GM12878 (cell line): ENCODE data around the gene MAGI1. TPM values are rescaled to one million over a fixed set of nuclear protein-coding genes. Genes with fewer than 3 reads are reported as not detected.

ENCODE experiments used
- ATAC-seq: fragments of 200-7000 bp; cut with Tn5 transposase; 3 replicates; pipeline ENCODE4 v1.9.1; 2020; ENCODE audit warnings: mild to moderate bottlenecking, moderate library complexity
- BruUV-seq: library from RNA; stranded (reverse); fragments of 400-500 nt; replicated peaks from 2 replicates; lab custom pipeline; 2021; lab: Mats Ljungman, UMichigan
- CTCF ChIA-PET: fragments of 300-600 bp; sonication (Branson Sonifier 250); formaldehyde crosslinking; extraction: SDS; loops from one replicate; lab custom pipeline; 2021; ENCODE audit warnings: inconsistent platforms; lab: Yijun Ruan, JAX
- POLR2A ChIA-PET: fragments of 350-600 bp; formaldehyde crosslinking; extraction: SDS; loops from one replicate; lab custom pipeline; 2021; ENCODE audit warnings: inconsistent platforms; lab: Charles Lee
- RAD21 ChIA-PET: fragments of 300-600 bp; sonication (Branson Sonifier 250); formaldehyde crosslinking; loops from one replicate; lab custom pipeline; 2023; ENCODE audit warnings: antibody characterized with exemption; ENCODE audit not compliant: unreplicated experiment; lab: Charles Lee
- SMC1A ChIA-PET: fragments of 300-600 bp; sonication (Branson Sonifier 250); formaldehyde crosslinking; loops from one replicate; lab custom pipeline; 2023; ENCODE audit not compliant: unreplicated experiment, uncharacterized antibody; lab: Charles Lee
- DNase-seq: peaks from one replicate; pipeline ENCODE4 v3.0.0-alpha.2; 2011; ENCODE audit warnings: low read depth, low spot score
- FAIRE-seq: peaks from 3 replicates; lab custom pipeline; 2011; peaks lifted over from hg19 to GRCh38; lab: Jason Lieb, UNC
- H2AFZ ChIP-seq: 2 replicates; pipeline ENCODE4 v1.6.0; 2011; ENCODE audit warnings: low read depth, low read length, control low read depth; ENCODE audit not compliant: control insufficient read depth
- H3K27ac ChIP-seq: 2 replicates; pipeline ENCODE4 v1.5.1; 2011; ENCODE audit warnings: control low read depth; ENCODE audit not compliant: control insufficient read depth, insufficient read depth
- H3K27me3 ChIP-seq, 2 experiments: replicated peaks in 1 of 2; 2 replicates each; pipeline versions ENCODE4 v1.6.0 to v1.6.1; 2011; ENCODE audit warnings: low read length in 1 of 2; ENCODE audit not compliant: control insufficient read depth in 2 of 2, insufficient read depth in 2 of 2
- H3K36me3 ChIP-seq, 2 experiments: 2 replicates each; pipeline ENCODE4 v1.5.1; 2011; ENCODE audit warnings: low read length in 1 of 2; ENCODE audit not compliant: control insufficient read depth in 2 of 2, insufficient read depth in 2 of 2
- H3K4me1 ChIP-seq: 2 replicates; pipeline ENCODE4 v1.6.1; 2011; ENCODE audit warnings: mild to moderate bottlenecking, low read length, moderate library complexity, mixed read lengths; ENCODE audit not compliant: control insufficient read depth, insufficient read depth
- H3K4me2 ChIP-seq: 2 replicates; pipeline ENCODE4 v1.6.0; 2011; ENCODE audit warnings: control low read depth; ENCODE audit not compliant: control insufficient read depth, insufficient read depth
- H3K4me3 ChIP-seq: fragments of 200-600 bp; sonication (generic); 2 replicates; pipeline ENCODE4 v1.5.1; 2016
- H3K79me2 ChIP-seq: 2 replicates; pipeline ENCODE4 v1.6.0; 2011; ENCODE audit warnings: low read length; ENCODE audit not compliant: control insufficient read depth, insufficient read depth
- H3K9ac ChIP-seq: 2 replicates; pipeline ENCODE4 v1.8.0; 2011; ENCODE audit warnings: low read length, control low read depth, mixed read lengths; ENCODE audit not compliant: control insufficient read depth, insufficient read depth
- H3K9me3 ChIP-seq: replicated peaks from 3 replicates; pipeline ENCODE4 v1.5.1; 2011; ENCODE audit warnings: mild to moderate bottlenecking, low read length; ENCODE audit not compliant: control insufficient read depth, insufficient read depth
- H4K20me1 ChIP-seq: 2 replicates; pipeline ENCODE4 v1.6.0; 2011; ENCODE audit not compliant: control insufficient read depth, insufficient read depth
- IKZF2 ChIP-seq, 2 experiments: fragments of 450-650 bp; IDR thresholded peaks; 2 replicates each; pipeline ENCODE4 v1.6.1; 2017; ENCODE audit warnings: mild to moderate bottlenecking in 2 of 2, moderate library complexity in 2 of 2
- NFYA ChIP-seq: IDR thresholded peaks from 2 replicates; pipeline ENCODE4 v1.6.1; 2011; ENCODE audit warnings: low read depth, mild to moderate bottlenecking, low read length, improper control_type of control experiment, borderline replicate concordance
- PAX5 ChIP-seq: IDR thresholded peaks from 2 replicates; pipeline ENCODE4 v1.6.1; 2011; ENCODE audit warnings: low read depth, low read length, borderline replicate concordance
- PBX3 ChIP-seq: IDR thresholded peaks from 2 replicates; pipeline ENCODE4 v1.6.1; 2011; ENCODE audit warnings: mild to moderate bottlenecking, low read depth, low read length, moderate library complexity; ENCODE audit not compliant: insufficient replicate concordance
- POLR2AphosphoS2 ChIP-seq: IDR thresholded peaks from 2 replicates; pipeline ENCODE4 v1.6.1; 2011; ENCODE audit warnings: low read depth, mild to moderate bottlenecking, low read length, improper control_type of control experiment, moderate library complexity
- RELB ChIP-seq: fragments of 450-650 bp; IDR thresholded peaks from 2 replicates; pipeline ENCODE4 v1.6.1; 2017; ENCODE audit warnings: low read depth, mild to moderate bottlenecking, moderate library complexity
- REST ChIP-seq: IDR thresholded peaks from 2 replicates; pipeline ENCODE4 v1.6.1; 2012; ENCODE audit warnings: mild to moderate bottlenecking, low read depth, low read length
- SIN3A ChIP-seq: IDR thresholded peaks from 2 replicates; pipeline ENCODE4 v1.6.1; 2012; ENCODE audit warnings: low read depth, low read length, improper control_type of control experiment
- STAT3 ChIP-seq: IDR thresholded peaks from 2 replicates; pipeline ENCODE4 v1.6.1; 2011; ENCODE audit warnings: low read depth, low read length, improper control_type of control experiment
- SUPT20H ChIP-seq: IDR thresholded peaks from 2 replicates; pipeline ENCODE4 v1.6.1; 2011; ENCODE audit warnings: low read depth, mild to moderate bottlenecking, low read length, moderate library complexity, borderline replicate concordance; ENCODE audit not compliant: control insufficient read depth
- ZNF24 ChIP-seq: fragments of 450-650 bp; IDR thresholded peaks from 2 replicates; pipeline ENCODE4 v1.6.1; 2017; ENCODE audit warnings: antibody characterized with exemption, mild to moderate bottlenecking
- WGBS: methylation state at CpG from one replicate; pipeline ENCODE4 v1.1.6; 2016; ENCODE audit warnings: low lambda C conversion rate; ENCODE audit not compliant: insufficient replicate concordance, insufficient coverage; ENCODE audit errors: missing lambda C conversion rate; 5-methylcytosine and 5-hydroxymethylcytosine counted together
- in situ Hi-C: fragments of 300-500 bp; cut with MboI; formaldehyde crosslinking; loops from 9 replicates; pipeline ENCODE4 v1.14.3; 2018; ENCODE audit warnings: mixed read lengths
- intact Hi-C: fragments of 100-400 bp; cut with micrococcal nuclease; formaldehyde crosslinking; loops from one replicate; pipeline ENCODE4 v1.14.2; 2022; ENCODE audit not compliant: unreplicated experiment
- polyA plus RNA-seq, 11 experiments: library from polyadenylated mRNA; depleted of rRNA in 4 of 11; unstranded in 6 of 11; stranded (reverse) in 5 of 11; fragments of >200 nt; fragmentation: Nextera tagmentation in 4 of 11; fragmentation: Illumina TruSeq in 1 of 11; extraction: Ambion mirVana in 4 of 11; extraction: Trizol in 1 of 11; gene quantifications; 1 replicate in 1 of 11; 2 replicates in 10 of 11; pipeline versions ENCODE4 v1.2.1 to v1.2.3, GENCODE V29; 2011 to 2016; ENCODE audit warnings: inconsistent platforms in 2 of 11, missing spikeins in 2 of 11, low read depth in 1 of 11
- total RNA-seq, 4 experiments: library from RNA; depleted of rRNA in 3 of 4; stranded (reverse); fragments of >200 nt in 3 of 4; fragmentation: Illumina TruSeq in 1 of 4; extraction: Trizol in 1 of 4; gene quantifications; 2 replicates each; pipeline versions ENCODE4 v1.2.1 to v1.2.3, GENCODE V29; 2013 to 2021
- TF ChIP-seq, protein P1 (sequence below): IDR thresholded peaks from 2 replicates; pipeline ENCODE4 v1.6.1; 2012; ENCODE audit warnings: low read depth, low read length, improper control_type of control experiment
- TF ChIP-seq, protein P2 (sequence below): fragments of 450-650 bp; IDR thresholded peaks from 2 replicates; pipeline ENCODE4 v1.6.1; 2018; ENCODE audit warnings: mild to moderate bottlenecking, low read depth, moderate library complexity; ENCODE audit not compliant: partially characterized antibody

Gene MAGI1
- total and polyA plus RNA-seq, 10 of the 15 experiments (the other 5 are each of a cell fraction or from before 2014, with no cell fraction given) = 0.02 to 3.3 (median 0.29) TPM; not detected in 1

GRCh38 chr3:65413891-65414290, 624.8 kb downstream of the MAGI1 start (continued):
- TF ChIP-seq SIN3A = no peak

GRCh38 chr3:65412588-65412987, 626.1 kb downstream of the MAGI1 start:
- ChIA-PET POLR2A (no interaction called here), SMC1A (interaction anchor here (0.6 to 1.1 kb wide), 2 partner anchors 246 to 260 kb away, joined by 3 read pairs; no protein-coding TSS in a partner anchor), RAD21 (interaction anchor here (1.0 kb wide), 1 partner anchor 879 kb away, joined by 3 read pairs; no protein-coding TSS in a partner anchor), CTCF (interaction anchor here (1.2 kb wide), 1 partner anchor 880 kb away, joined by 4 read pairs; no protein-coding TSS in a partner anchor)
- Histone ChIP-seq H3K27me3 (no peaks in the 10 kb centered on the region), H3K4me2 (no peak overlapping the region), H3K79me2 (no peaks in the 10 kb centered on the region), H3K27ac (no peak overlapping the region), H3K4me1 (no peaks in the 10 kb centered on the region), H3K9ac (no peak overlapping the region), H2AFZ (no peak overlapping the region), H3K4me3 (no peak overlapping the region), H3K9me3 (no peaks in the 10 kb centered on the region), H4K20me1 (no peaks in the 10 kb centered on the region), H3K36me3 (no peaks in the 10 kb centered on the region)
- ATAC-seq (no peak), FAIRE-seq (no peak), DNase-seq (no peak)
- TF ChIP-seq SUPT20H = no peak
- TF ChIP-seq, protein P1, sequence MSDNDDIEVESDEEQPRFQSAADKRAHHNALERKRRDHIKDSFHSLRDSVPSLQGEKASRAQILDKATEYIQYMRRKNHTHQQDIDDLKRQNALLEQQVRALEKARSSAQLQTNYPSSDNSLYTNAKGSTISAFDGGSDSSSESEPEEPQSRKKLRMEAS = no peak
- TF ChIP-seq PBX3 = no peak
- TF ChIP-seq, protein P2, sequence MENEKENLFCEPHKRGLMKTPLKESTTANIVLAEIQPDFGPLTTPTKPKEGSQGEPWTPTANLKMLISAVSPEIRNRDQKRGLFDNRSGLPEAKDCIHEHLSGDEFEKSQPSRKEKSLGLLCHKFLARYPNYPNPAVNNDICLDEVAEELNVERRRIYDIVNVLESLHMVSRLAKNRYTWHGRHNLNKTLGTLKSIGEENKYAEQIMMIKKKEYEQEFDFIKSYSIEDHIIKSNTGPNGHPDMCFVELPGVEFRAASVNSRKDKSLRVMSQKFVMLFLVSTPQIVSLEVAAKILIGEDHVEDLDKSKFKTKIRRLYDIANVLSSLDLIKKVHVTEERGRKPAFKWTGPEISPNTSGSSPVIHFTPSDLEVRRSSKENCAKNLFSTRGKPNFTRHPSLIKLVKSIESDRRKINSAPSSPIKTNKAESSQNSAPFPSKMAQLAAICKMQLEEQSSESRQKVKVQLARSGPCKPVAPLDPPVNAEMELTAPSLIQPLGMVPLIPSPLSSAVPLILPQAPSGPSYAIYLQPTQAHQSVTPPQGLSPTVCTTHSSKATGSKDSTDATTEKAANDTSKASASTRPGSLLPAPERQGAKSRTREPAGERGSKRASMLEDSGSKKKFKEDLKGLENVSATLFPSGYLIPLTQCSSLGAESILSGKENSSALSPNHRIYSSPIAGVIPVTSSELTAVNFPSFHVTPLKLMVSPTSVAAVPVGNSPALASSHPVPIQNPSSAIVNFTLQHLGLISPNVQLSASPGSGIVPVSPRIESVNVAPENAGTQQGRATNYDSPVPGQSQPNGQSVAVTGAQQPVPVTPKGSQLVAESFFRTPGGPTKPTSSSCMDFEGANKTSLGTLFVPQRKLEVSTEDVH = no peak
- TF ChIP-seq POLR2AphosphoS2 = no peak
- TF ChIP-seq PAX5 = no peak
- no peak for TF ChIP-seq RELB
- no peak for TF ChIP-seq REST
- no peak for TF ChIP-seq STAT3
- no peak for TF ChIP-seq IKZF2 (IDR thresholded peaks at IDR 0.05)
- no peak for TF ChIP-seq ZNF24
- no peak for TF ChIP-seq NFYA
- intact Hi-C loops (no loop called here), in situ Hi-C loops (no loop called here)
- WGBS = 0% methylated on average over 2 of the region's 2 CpGs
- no TSS peak for BruUV-seq
